ENCODE measurements around the gene SULT4A1.

Gene SULT4A1

DNA sequence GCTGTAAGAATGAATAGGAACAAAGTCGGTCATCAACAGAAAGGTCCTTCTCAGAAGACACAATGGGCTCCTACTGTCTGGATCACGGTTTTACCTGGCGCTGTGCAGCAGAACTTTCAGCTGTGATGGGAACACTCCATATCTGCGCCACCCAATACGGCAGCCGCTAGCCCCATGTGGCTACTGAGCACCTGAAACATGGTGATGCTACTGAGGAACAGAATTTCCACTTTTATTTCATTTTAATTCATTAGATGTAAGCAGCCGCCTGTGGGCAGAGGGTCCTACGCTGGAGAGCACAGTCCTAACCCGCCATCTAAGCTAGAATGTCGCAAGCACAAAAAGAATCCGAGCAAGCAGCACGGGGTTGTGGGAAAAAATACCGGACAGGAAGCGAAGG lies 2.7 kb downstream of the SULT4A1 start:
- no peak for DNase-seq

DNA sequence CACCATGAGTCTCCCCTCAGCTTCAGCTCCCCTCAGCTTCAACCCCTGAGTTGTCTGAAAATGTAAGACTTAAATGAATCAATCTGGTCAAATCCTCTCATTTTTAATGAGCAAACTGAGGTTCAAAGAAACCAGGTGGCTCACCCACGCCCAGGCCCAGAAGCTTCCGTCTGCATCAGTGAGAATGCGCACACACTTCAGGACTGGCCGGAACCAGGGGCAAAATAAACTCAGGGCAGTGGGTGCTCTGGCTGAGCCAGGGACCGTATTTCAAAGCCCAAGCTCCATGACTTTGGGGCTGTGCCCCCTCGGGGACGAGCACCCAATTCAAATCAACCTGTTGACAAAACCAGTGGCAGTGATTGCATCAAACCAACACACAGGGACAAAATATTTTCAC lies 3.1 kb downstream of the SULT4A1 start:
- DNase-seq, result no peak

DNA sequence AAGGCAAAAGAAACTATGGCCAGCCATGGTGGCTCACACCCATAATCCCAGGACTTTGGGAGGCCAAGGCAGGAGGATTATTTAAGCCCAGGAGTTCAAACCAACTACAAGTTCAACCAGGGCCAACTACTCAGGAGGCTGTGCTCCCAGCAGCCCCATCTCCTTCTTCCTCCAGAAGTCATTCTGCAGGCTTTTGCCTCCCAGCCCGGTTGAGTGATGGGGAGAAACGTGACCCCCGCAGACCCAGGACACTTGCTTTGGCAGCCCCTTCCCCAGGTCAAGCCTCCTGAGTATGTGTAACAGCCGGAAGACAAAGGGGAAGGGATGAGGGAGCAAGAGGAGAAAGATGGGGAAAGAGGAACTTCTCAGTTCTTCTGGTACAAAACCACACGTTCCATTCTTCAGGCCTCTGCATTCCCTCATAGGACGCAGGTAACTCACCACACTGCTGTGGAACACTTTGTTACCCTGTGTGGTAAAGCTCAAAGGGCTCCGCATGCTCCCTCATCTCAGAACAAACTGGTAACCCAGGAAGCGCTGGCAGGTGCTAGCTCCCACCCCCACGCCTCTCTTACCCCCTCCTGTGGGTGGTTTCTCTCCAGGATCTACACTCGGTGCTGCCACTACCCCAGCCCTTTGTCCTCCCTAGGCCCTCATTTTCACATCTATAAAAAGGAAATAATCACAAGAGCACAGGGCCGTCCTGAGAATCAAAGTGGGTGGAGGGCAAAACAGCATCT lies 4.0 kb downstream of the SULT4A1 start:
- no peak for DNase-seq

- no peak for DNase-seq
Measured at GRCh38 chr22:43857367-43857766, 4.9 kb downstream of the SULT4A1 start.

DNA sequence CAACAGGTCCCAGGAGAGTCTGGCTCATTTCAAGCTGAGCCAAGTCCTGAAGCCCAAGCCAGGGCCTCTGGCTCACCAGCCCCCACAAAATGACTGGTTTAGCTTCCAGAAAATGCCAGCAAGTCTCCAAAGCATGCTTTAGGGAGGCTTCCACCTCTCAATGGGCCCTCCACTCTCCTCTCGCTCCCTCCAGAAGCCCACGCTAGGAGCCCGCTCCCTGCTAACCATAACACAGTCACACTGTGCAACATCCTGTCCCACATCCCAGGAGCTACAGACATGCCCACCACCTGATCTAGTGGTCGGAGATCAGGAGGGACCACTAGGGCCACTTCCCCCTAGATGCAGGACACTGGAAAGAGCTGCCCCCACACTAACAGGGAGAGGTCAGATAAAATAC lies 6.9 kb downstream of the SULT4A1 start:
- no peak for DNase-seq

DNA sequence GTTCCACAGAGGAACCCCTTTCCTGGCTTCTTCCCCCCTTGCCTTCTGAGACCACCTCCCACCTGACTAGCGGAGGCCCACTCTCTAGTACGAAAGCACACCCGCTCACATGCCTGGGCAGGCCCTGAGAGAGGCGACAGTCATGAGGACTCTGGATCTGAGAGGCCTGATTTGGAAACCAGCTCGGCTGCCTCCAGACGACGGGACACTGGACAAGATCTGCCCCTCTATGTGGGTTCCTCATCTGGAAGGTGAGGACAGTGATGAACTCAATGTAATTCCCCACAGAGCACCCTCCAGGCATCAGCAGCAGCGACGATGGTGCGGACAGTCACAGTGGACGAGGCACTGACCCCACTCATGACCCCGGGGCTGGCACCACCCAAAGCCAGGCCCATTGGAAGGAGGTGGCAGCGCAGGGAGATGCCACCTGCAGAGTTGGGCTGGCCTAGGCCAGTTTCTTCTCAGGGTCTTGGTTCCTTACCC lies 7.5 kb downstream of the SULT4A1 start:
- DNase-seq, result no peak

DNA sequence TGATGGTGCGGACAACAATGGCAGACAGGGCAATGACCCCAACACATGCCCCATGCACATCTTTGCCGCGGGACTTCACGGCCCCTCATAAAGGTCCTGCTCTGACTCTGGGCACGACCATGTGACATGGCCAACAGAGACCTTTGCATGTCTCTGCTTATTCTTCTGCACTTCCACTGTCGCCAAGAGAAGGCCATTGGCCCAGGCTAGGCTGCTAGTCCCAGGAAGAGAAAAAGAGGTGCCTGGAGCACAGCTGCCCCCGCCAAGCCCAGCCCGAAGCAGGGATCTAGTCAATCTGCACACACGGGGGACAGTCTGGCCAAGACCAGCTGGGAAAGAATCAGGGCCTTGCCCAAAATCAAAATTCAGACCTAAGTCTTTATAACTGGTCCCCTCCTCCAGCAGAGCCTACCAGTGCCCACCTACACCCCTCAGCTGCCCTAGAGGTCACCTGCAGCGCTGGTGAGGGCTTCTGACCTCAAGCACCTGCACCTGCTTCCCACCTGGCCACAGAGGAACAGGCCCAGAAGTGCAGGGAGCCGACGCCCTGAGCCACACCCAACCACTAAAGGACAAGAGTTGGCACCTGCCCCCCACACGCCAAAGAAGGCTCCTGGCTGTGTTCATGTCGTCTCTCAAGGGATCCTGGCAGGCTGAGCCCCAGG lies 8.1 kb downstream of the SULT4A1 start:
- no peak for DNase-seq

DNA sequence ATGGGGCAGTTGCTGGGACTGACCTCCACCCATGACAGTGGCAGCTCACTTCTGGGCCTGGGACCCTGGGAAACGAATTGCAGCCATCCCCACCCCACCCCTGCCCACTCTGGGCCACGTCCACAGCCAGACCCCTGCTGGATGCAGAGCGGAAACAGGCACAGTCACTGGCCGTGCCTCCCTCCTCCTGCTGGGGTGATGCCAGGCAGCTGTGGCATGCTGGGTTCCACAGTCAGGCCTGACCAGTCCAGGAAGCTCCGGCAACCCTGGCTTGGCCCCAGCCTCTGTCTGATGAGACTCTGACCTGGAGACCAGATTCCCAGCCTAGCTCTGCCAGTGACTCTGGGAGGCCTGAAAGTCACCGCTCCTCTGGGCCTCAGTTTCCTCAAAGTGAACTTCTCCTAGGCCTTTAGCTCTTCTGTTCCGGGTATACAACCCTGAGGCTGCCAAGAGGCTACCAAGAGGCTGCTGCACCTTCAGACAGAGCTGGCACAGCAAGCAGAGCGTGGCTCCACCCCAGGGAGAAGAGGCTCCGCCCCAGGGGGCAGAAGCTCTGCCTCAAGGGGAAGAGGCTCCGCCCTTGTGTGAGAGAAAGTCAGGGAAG lies 8.9 kb downstream of the SULT4A1 start:
- no peak for DNase-seq

DNA sequence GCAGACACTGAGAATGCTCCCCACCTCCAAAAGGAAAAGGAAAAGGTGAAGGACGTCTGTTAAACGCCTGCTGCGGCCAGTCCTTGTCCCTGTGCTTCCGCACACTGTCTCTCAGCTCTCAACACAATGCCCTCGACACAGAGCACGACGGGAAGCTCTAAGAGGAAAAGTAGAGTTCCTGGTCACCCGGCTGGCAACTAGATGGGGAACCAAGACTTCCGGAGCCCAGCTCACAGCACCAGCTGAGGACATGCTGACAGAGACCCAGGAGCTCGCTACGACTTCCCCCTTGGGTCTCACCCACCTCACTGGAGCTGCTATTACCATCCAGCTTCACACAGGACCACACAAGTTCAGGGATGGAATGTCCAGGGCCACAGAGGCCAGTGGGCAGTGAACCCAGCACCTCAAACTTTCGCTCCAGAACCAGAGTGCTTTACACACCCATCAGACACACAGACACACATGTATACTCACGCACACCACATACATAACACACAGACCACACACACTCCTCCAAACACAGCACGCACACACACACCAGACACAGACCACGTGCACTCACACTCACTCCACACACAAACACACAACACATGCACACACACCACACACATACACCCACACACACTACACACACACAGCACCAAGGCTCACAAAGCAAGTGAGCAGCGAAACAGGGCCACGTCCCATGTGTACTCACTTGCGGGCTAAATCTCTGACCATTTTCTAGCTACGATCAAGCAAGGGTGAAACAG lies 9.6 kb downstream of the SULT4A1 start:
- DNase-seq, result no peak

- DNase-seq, result no peak
Measured at GRCh38 chr22:43851979-43852307, 10.4 kb downstream of the SULT4A1 start.

- no peak for DNase-seq
Measured at GRCh38 chr22:43851058-43851978, 11.0 kb downstream of the SULT4A1 start.

DNA sequence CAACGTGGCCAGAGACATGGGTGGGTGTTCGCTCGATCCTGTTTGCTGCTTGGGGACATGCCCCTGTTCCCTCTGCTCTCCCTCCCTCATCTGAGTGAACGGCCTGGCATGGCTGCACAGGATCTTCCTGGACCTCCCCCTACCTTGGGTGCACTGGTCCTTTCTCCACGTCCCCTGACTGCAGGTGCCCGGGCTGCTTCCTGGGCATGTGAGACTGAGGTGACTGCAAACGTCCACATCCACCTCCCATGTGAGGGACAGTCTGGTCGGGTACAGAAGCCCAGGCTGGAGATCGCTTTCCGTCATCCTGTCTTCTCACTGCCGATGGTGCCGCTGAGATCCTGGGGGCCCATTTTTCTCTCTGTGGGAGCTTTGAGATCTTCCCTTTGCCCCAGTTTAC lies 11.8 kb downstream of the SULT4A1 start:
- peak; percentile 6 for DNase-seq

DNA sequence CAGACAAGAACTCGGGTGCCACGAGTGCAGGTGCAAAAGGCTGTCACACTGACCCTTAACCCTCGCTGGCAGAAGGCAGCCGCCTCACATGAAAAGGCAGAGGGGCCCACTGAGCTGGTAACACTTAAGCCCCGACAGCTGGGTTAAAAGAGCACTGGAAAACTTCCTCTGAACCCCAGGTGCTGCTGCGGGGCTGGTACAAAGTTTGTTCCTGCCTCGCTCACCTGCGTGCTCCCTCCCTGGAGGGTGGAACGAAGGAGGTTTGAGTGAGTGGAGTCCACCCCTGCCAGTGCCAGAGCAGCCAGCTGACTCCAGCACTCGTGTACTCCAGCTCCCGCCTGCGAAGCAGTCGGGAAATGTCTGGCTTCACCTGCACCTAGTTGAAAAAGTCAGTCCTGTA lies 12.6 kb downstream of the SULT4A1 start:
- peak; percentile 2 for DNase-seq

GRCh38 chr22:43848366-43849171 lies 13.7 kb downstream of the SULT4A1 start:
- DNase-seq, result peak; percentile 40

DNA sequence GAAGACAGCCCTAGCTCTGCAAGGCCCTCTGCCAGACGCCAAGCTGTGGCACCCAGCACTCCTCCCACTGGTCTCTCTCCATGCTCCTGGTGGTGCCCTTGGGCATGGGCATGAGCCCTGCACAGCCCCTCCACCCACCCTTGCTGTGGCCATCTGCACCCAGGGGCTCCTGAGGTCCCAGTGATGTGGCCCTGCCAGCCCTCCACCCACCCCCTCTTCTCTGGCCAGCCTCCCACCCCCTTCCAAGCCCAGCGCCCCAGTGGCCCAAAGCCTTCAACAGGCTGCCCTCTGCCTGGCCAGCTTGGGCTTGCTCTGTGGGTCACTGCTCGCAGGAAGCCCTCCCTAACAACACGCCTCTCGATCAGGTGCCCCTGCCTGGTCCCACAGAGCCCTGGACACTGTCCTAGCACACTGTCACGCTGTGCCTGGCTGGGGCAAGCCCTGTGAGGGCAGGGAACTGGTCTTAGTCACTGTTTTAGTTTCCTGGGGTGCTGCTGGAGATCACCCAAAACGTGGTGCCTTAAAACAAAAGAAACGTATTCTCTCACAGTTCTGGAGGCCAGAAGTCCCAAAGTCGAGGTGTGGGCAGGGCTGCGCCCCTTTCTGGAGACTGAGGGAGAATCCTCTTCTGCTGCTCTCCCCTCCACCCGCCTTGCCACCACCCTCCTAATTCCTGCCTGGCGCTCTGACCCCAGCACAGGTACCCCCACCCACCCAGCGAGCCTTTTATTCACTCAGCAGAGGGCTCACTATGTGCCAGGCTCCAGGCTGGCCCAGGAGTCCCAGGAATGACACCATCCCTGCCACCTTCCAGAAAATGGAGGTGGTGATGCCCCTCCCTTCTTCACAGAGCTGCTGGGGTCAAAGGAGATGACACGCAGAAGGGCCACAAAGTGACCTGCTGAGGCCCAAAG lies 14.7 kb downstream of the SULT4A1 start:
- DNase-seq, result peak; percentile 12

GRCh38 chr22:43846966-43847365 lies 15.3 kb downstream of the SULT4A1 start:
- peak; percentile 23 for DNase-seq

GRCh38 chr22:43845981-43846380 lies 16.3 kb downstream of the SULT4A1 start:
- DNase-seq, result peak; percentile 16

DNA sequence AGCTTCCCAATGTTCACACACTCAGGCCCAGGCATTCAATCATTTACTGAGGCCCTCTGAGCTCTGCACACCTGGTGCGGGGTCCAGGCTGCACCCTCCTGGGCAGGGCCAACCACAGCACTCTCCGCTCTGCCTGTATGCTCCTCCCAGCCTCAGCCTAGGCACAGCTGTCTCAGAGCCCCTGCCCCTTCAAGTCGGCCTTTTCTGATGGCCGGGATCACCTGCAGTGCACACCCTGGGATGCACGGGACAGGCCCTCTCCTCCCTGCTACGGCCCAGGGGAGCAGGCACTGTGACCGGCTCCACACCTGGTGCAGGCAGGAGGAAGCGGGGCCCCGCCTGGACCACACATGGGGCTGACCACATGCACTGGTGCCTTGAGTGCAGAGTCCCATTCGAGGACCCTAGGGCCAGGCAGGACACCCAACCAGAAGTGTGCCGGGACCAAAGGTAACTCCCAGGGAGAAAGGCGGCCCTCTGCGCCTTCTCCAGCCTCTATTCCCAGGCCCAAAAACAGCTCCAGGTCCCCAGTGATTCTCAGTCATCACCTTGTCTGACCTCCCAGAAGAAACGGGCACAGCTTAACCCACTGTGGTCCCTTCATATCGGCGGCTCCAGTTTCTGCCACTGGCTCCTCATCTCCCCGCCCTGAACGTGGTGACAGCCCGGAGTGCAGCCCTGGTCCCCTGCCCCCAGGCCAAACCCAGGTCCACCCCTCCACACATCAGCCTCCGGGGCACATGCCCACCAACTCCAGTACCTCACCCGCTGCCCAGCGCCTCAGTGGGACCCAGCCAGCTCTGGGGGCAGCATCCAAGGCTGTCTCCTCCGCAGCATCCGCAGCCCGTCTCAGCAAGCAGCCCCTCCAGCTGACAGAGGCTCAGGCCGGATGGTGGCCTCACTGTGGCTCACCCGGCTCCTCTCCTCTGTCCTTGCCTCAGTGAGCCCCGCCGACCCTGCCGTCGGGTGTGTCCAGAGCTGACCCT lies 17.5 kb downstream of the SULT4A1 start:
- peak; percentile 28 for DNase-seq

Data from left hindlimb (tissue), 1 donor.